ENCODE measurements around the gene CAPN11.

Gene CAPN11

GRCh38 chr6:44158770-44159228, at the start of gene CAPN11:
Gene CAPN11 (plus strand): TSS chr6:44158820. CDS start chr6:44158849, 29 bp downstream.
- Histone ChIP-seq H3K27me3 (ENCODE audit: control insufficient read depth, insufficient read depth, low read length) (no peaks in the 10 kb centered on the region), H3K9me3 (ENCODE audit: control insufficient read depth, low read length) (no peaks in the 10 kb centered on the region), H3K9ac (no peak within 1 kb of the TSS), H3K36me3 (ENCODE audit: control insufficient read depth, insufficient read depth, low read length) (no peaks in the 10 kb centered on the region), H3K4me1 (no peaks in the 10 kb centered on the region), H3K27ac (no peak within 1 kb of the TSS), H2AFZ (no peak within 1 kb of the TSS), H3K4me2 (ENCODE audit: low read length) (no peak within 1 kb of the TSS), H3K79me2 (no peaks in the 10 kb centered on the region), H3K4me3 (ENCODE audit: low read depth, low read length) (no peak within 1 kb of the TSS)
- TF ChIP-seq CTCF (IDR thresholded peaks at IDR 0.05), result no peak

- H3K4me3 ChIP-seq (ENCODE audit: low read depth, low read length), result no peak overlapping the region
- no peaks in the 10 kb centered on the region for H3K27me3 ChIP-seq (ENCODE audit: control insufficient read depth, insufficient read depth, low read length)
- H3K4me1 ChIP-seq, result peaks cover 3% of the 10 kb centered on the region
- H2AFZ ChIP-seq, result no peak overlapping the region
- H3K9me3 ChIP-seq (ENCODE audit: control insufficient read depth, low read length), result no peaks in the 10 kb centered on the region
- no peak overlapping the region for H3K27ac ChIP-seq
- H3K79me2 ChIP-seq, result peaks cover 9% of the 10 kb centered on the region
- no peak overlapping the region for H3K4me2 ChIP-seq (ENCODE audit: low read length)
- no peak for TF ChIP-seq CTCF (IDR thresholded peaks at IDR 0.05)
- no peak overlapping the region for H3K9ac ChIP-seq
- no peaks in the 10 kb centered on the region for H3K36me3 ChIP-seq (ENCODE audit: control insufficient read depth, insufficient read depth, low read length)
These were observed 49.4 kb upstream of the CAPN11 start for GRCh38 chr6:44109212-44109611.

- Histone ChIP-seq H3K27ac (no peak overlapping the region), H3K9ac (no peak overlapping the region), H3K36me3 (ENCODE audit: control insufficient read depth, insufficient read depth, low read length) (no peaks in the 10 kb centered on the region), H3K79me2 (peaks cover 7% of the 10 kb centered on the region), H3K4me3 (ENCODE audit: low read depth, low read length) (no peak overlapping the region), H3K27me3 (ENCODE audit: control insufficient read depth, insufficient read depth, low read length) (no peaks in the 10 kb centered on the region), H2AFZ (no peak overlapping the region), H3K4me2 (ENCODE audit: low read length) (no peak overlapping the region), H3K4me1 (peaks cover under 1% of the 10 kb centered on the region), H3K9me3 (ENCODE audit: control insufficient read depth, low read length) (no peaks in the 10 kb centered on the region)
- no peak for TF ChIP-seq CTCF (IDR thresholded peaks at IDR 0.05)
These were observed 48.5 kb upstream of the CAPN11 start for GRCh38 chr6:44110005-44110676.

GRCh38 chr6:44110966-44111365, 47.7 kb upstream of the CAPN11 start:
- H3K36me3 ChIP-seq (ENCODE audit: control insufficient read depth, insufficient read depth, low read length), result no peaks in the 10 kb centered on the region
- no peak overlapping the region for H2AFZ ChIP-seq
- no peak overlapping the region for H3K4me3 ChIP-seq (ENCODE audit: low read depth, low read length)
- no peaks in the 10 kb centered on the region for H3K27me3 ChIP-seq (ENCODE audit: control insufficient read depth, insufficient read depth, low read length)
- peaks cover 3% of the 10 kb centered on the region for H3K79me2 ChIP-seq
- H3K9ac ChIP-seq, result no peak overlapping the region
- no peak overlapping the region for H3K4me2 ChIP-seq (ENCODE audit: low read length)
- H3K27ac ChIP-seq, result no peak overlapping the region
- H3K9me3 ChIP-seq (ENCODE audit: control insufficient read depth, low read length), result no peaks in the 10 kb centered on the region
- no peaks in the 10 kb centered on the region for H3K4me1 ChIP-seq
- TF ChIP-seq CTCF (IDR thresholded peaks at IDR 0.05), result no peak

All from parathyroid adenoma (tissue), 2 donors.